Suprapubic skin (tissue), 3 donors: ENCODE data around the gene XPO1.

Source experiments
- POLR2A ChIP-seq, 2 donors: fragments of 450-650 bp; IDR thresholded peaks; one replicate each; pipeline ENCODE4 v1.6.1; 2017; ENCODE audit warnings: antibody characterized with exemption in 2 of 2, mild to moderate bottlenecking in 2 of 2, moderate library complexity in 2 of 2
- TF ChIP-seq, protein P1 (sequence below), 2 donors: fragments of 200-600 bp in 1 of 2; fragments of 450-650 bp in 1 of 2; sonication (generic) in 1 of 2; IDR thresholded peaks; one replicate each; pipeline ENCODE4 v1.5.1; 2016 to 2019; ENCODE audit warnings: antibody characterized with exemption in 2 of 2, mild to moderate bottlenecking in 1 of 2, moderate library complexity in 1 of 2

GRCh38 chr2:61435291-61435690 is 102.9 kb downstream of the XPO1 start:
- TF ChIP-seq, protein P1, sequence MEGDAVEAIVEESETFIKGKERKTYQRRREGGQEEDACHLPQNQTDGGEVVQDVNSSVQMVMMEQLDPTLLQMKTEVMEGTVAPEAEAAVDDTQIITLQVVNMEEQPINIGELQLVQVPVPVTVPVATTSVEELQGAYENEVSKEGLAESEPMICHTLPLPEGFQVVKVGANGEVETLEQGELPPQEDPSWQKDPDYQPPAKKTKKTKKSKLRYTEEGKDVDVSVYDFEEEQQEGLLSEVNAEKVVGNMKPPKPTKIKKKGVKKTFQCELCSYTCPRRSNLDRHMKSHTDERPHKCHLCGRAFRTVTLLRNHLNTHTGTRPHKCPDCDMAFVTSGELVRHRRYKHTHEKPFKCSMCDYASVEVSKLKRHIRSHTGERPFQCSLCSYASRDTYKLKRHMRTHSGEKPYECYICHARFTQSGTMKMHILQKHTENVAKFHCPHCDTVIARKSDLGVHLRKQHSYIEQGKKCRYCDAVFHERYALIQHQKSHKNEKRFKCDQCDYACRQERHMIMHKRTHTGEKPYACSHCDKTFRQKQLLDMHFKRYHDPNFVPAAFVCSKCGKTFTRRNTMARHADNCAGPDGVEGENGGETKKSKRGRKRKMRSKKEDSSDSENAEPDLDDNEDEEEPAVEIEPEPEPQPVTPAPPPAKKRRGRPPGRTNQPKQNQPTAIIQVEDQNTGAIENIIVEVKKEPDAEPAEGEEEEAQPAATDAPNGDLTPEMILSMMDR (IDR thresholded peaks at IDR 0.05), result no peak
- no peak for TF ChIP-seq POLR2A (IDR thresholded peaks at IDR 0.05)
